Measurements from ENCODE around the gene KCNK5.

DNA sequence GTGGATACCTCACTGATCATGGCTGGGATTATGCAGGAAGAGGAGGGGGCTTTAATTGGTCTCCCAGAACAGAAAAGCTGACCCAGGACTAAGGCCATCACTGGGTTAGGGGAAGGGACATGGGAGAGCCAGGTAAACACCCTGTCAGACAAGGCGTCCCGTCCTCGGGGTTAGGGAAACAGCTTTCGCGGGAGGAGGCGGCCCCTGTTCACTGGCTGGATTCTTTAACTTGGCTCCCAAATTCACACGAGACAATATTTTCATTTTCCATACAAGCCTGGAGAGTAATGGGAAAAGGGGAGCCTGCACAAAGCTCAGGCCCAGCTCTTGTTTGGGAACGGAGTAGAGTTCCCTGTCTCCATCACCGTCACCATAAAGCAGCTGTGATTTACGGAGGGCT, 29.3 kb downstream of the KCNK5 start:
- no peak for TF ChIP-seq CTCF (IDR thresholded peaks at IDR 0.05)
- no peak for TF ChIP-seq POLR2A (IDR thresholded peaks at IDR 0.05)

Data from tibial nerve (tissue), 3 donors.